SH-SY5Y (cell line): Measurements from ENCODE around the gene PRPH2.

Experiments used
- GATA2 ChIP-seq: IDR thresholded peaks from 2 replicates; pipeline ENCODE4 v1.6.1; 2011; ENCODE audit warnings: mild to moderate bottlenecking, low read depth, low read length
- GATA3 ChIP-seq: IDR thresholded peaks from 2 replicates; pipeline ENCODE4 v1.6.1; 2011; ENCODE audit warnings: low read depth, mild to moderate bottlenecking, low read length, moderate library complexity

GRCh38 chr6:42714098-42714761 lies 8.2 kb downstream of the PRPH2 start:
- TF ChIP-seq GATA2 = no peak
- no peak for TF ChIP-seq GATA3
